PC-3 (cell line): ENCODE measurements around the gene EDIL3. TPM values are rescaled to one million over a fixed set of nuclear protein-coding genes. Genes with fewer than 3 reads are reported as not detected.

Experiments
- ATAC-seq: fragments of 200-7000 bp; cut with Tn5 transposase; 2 replicates; pipeline ENCODE4 v1.9.1; 2020; ENCODE audit warnings: mild to moderate bottlenecking, moderate library complexity
- BruUV-seq: library from RNA; stranded (reverse); fragments of 400-500 nt; replicated peaks from 2 replicates; lab custom pipeline; 2021; lab: Mats Ljungman, UMichigan
- CTCF ChIA-PET: fragments of 300-600 bp; sonication (Branson Sonifier 250); formaldehyde crosslinking; loops from one replicate; lab custom pipeline; 2022; ENCODE audit warnings: antibody characterized with exemption; lab: Charles Lee
- POLR2A ChIA-PET: fragments of 300-600 bp; sonication (Branson Sonifier 250); formaldehyde crosslinking; loops from one replicate; lab custom pipeline; 2022; ENCODE audit warnings: antibody characterized with exemption; ENCODE audit not compliant: unreplicated experiment; lab: Charles Lee
- DNase-seq: peaks from one replicate; pipeline ENCODE4 v3.0.0-alpha.2; 2015
- H2AFZ ChIP-seq: fragments of 300-600 bp; sonication (generic); 2 replicates; pipeline ENCODE4 v1.6.0; 2016; ENCODE audit warnings: antibody characterized with exemption, low read length
- H3F3A ChIP-seq: fragments of 300-600 bp; sonication (generic); one replicate; pipeline ENCODE4 v1.6.0; 2017; ENCODE audit warnings: antibody characterized with exemption, low read length, control low read depth, mild to moderate bottlenecking; ENCODE audit not compliant: unreplicated experiment
- H3K27ac ChIP-seq: fragments of 300-600 bp; sonication (generic); 2 replicates; pipeline ENCODE4 v1.5.1; 2016; ENCODE audit warnings: mild to moderate bottlenecking, low read length
- H3K27me3 ChIP-seq: fragments of 300-600 bp; sonication (generic); 2 replicates; pipeline ENCODE4 v1.6.1; 2016; ENCODE audit warnings: low read length, mixed read lengths
- H3K36me3 ChIP-seq: fragments of 300-600 bp; sonication (generic); 2 replicates; pipeline ENCODE4 v1.6.1; 2016; ENCODE audit warnings: low read depth, mixed run types, low read length, mixed read lengths
- H3K4me1 ChIP-seq: fragments of 300-600 bp; sonication (generic); 2 replicates; pipeline ENCODE4 v1.5.1; 2016; ENCODE audit warnings: low read length; ENCODE audit not compliant: insufficient read depth
- H3K4me2 ChIP-seq: fragments of 300-600 bp; sonication (generic); 2 replicates; pipeline ENCODE4 v1.6.0; 2016; ENCODE audit warnings: low read length
- H3K4me3 ChIP-seq: fragments of 300-600 bp; sonication (generic); 2 replicates; pipeline ENCODE4 v1.5.1; 2016; ENCODE audit warnings: mild to moderate bottlenecking, low read length, mixed read lengths
- H3K79me2 ChIP-seq: fragments of 300-600 bp; sonication (generic); 2 replicates; pipeline ENCODE4 v1.6.1; 2017; ENCODE audit warnings: low read length, mixed read lengths
- H3K9ac ChIP-seq: fragments of 300-600 bp; sonication (generic); 2 replicates; pipeline ENCODE4 v1.6.0; 2016; ENCODE audit warnings: mild to moderate bottlenecking, low read length
- H3K9me2 ChIP-seq: fragments of 300-600 bp; sonication (generic); replicated peaks from 2 replicates; pipeline ENCODE4 v1.6.1; 2016; ENCODE audit warnings: mixed run types, low read length, mixed read lengths
- H3K9me3 ChIP-seq: fragments of 300-600 bp; sonication (generic); 2 replicates; pipeline ENCODE4 v1.6.1; 2016; ENCODE audit warnings: low read length, mixed read lengths
- H4K20me1 ChIP-seq: fragments of 300-600 bp; sonication (generic); 2 replicates; pipeline ENCODE4 v1.6.1; 2016; ENCODE audit warnings: low read length, mixed read lengths
- CTCF ChIP-seq: fragments of 300-600 bp; sonication (generic); conservative IDR thresholded peaks from 2 replicates; pipeline ENCODE4 v1.5.1; 2017; ENCODE audit warnings: antibody characterized with exemption, low read depth, mild to moderate bottlenecking, low read length
- EZH2 ChIP-seq: fragments of 300-600 bp; sonication (generic); IDR thresholded peaks from one replicate; pipeline ENCODE4 v1.6.1; 2017; ENCODE audit warnings: antibody characterized with exemption, mild to moderate bottlenecking, low read length; ENCODE audit not compliant: unreplicated experiment
- EZH2phosphoT487 ChIP-seq: fragments of 300-600 bp; sonication (generic); IDR thresholded peaks from 2 replicates; pipeline ENCODE4 v1.6.1; 2018; ENCODE audit warnings: mild to moderate bottlenecking, antibody characterized with exemption, low read length, borderline replicate concordance
- intact Hi-C: fragments of 100-400 bp; cut with micrococcal nuclease; formaldehyde crosslinking; loops from 2 replicates; pipeline ENCODE4 v1.9.0; 2023
- total RNA-seq: library from RNA; depleted of rRNA; stranded (reverse); fragments of >200 nt; gene quantifications from 2 replicates; pipeline ENCODE4 v1.2.3, GENCODE V29; 2014

Gene EDIL3
- total RNA-seq, 1 experiment from 2014 or later: 13.8 TPM

GRCh38 chr5:84393969-84394368 is 9.3 kb upstream of the EDIL3 start:
- H3K4me3 ChIP-seq: no peak overlapping the region
- ATAC-seq: peak; percentile 99
- no TSS peak for BruUV-seq
- no peaks in the 10 kb centered on the region for H3K9me3 ChIP-seq
- TF ChIP-seq CTCF (no peak), EZH2phosphoT487 (no peak), EZH2 (no peak)
- peak overlapping the region; percentile 54; the same call in 1 of the 2 replicates for H3K4me2 ChIP-seq
- no peaks in the 10 kb centered on the region for H3K79me2 ChIP-seq
- ChIA-PET CTCF (interaction anchor here (0.5 kb wide), 1 partner anchor 278 kb away, joined by 10 read pairs; no protein-coding TSS in a partner anchor), POLR2A (no interaction called here)
- no peaks in the 10 kb centered on the region for H3K27me3 ChIP-seq
- H3F3A ChIP-seq: no peaks in the 10 kb centered on the region
- intact Hi-C loops: loop anchor here (10.0 kb wide), 1 partner anchor 651 kb away; no protein-coding TSS in a partner anchor
- DNase-seq: peak; percentile 89
- peak overlapping the region; percentile 68 for H2AFZ ChIP-seq
- no peaks in the 10 kb centered on the region for H3K9me2 ChIP-seq
- no peaks in the 10 kb centered on the region for H3K36me3 ChIP-seq
- H4K20me1 ChIP-seq: no peaks in the 10 kb centered on the region
- peak overlapping the region; percentile 64 for H3K27ac ChIP-seq
- no peak overlapping the region for H3K9ac ChIP-seq
- peaks cover 18% of the 10 kb centered on the region for H3K4me1 ChIP-seq

- intact Hi-C loops: loop anchor here (10.0 kb wide), 1 partner anchor 652 kb away; no protein-coding TSS in a partner anchor
Measured at GRCh38 chr5:84392836-84393235, 8.2 kb upstream of the EDIL3 start.

More at GRCh38 chr5:84392836-84393235, 8.2 kb upstream of the EDIL3 start:
- peak overlapping the region; percentile 49; the same call in 1 of the 2 replicates for H3K4me2 ChIP-seq
- H3K27me3 ChIP-seq: no peaks in the 10 kb centered on the region
- no peaks in the 10 kb centered on the region for H3K79me2 ChIP-seq
- H3K4me1 ChIP-seq: peaks cover 18% of the 10 kb centered on the region
- H3K9ac ChIP-seq: no peak overlapping the region
- no peak overlapping the region for H3K4me3 ChIP-seq
- H3K9me2 ChIP-seq: no peaks in the 10 kb centered on the region
- POLR2A ChIA-PET: no interaction called here
- H2AFZ ChIP-seq: no peak overlapping the region
- H3K27ac ChIP-seq: no peak overlapping the region
- H3F3A ChIP-seq: no peaks in the 10 kb centered on the region
- H4K20me1 ChIP-seq: no peaks in the 10 kb centered on the region
- BruUV-seq: no TSS peak
- CTCF ChIA-PET: no interaction called here
- ATAC-seq (no peak), DNase-seq (no peak)
- TF ChIP-seq CTCF (no peak), EZH2phosphoT487 (no peak), EZH2 (no peak)
- no peaks in the 10 kb centered on the region for H3K9me3 ChIP-seq
- no peaks in the 10 kb centered on the region for H3K36me3 ChIP-seq
